ENCODE data around the gene TSPAN16. TPM values are rescaled to one million over a fixed set of nuclear protein-coding genes. Genes with fewer than 3 reads are reported as not detected.

The TSPAN16 gene
- total RNA-seq, 1 experiment from 2014 or later = not detected

GRCh38 chr19:11338121-11338520, 42.2 kb downstream of the TSPAN16 start:
- Histone ChIP-seq H3K9ac (ENCODE audit: extremely low read depth, insufficient read length, low read length) (no peak overlapping the region), H2BK12ac (ENCODE audit: insufficient read length, low read depth, low read length) (no peak overlapping the region), H2AK5ac (ENCODE audit: insufficient read length, low read length) (no peak overlapping the region), H3K9me3 (ENCODE audit: control insufficient read depth, low read depth, low read length) (no peaks in the 10 kb centered on the region), H4K8ac (replicated peaks; ENCODE audit: insufficient read length, low read depth, low read length) (no peak overlapping the region), H3K79me2 (ENCODE audit: insufficient read depth, low read length) (no peaks in the 10 kb centered on the region), H3K4me2 (ENCODE audit: insufficient read depth, insufficient read length, low read length) (no peak overlapping the region), H3K27ac (ENCODE audit: insufficient read length, low read depth, low read length) (no peak overlapping the region), H3K23ac (ENCODE audit: insufficient read length, low read depth, low read length) (no peak overlapping the region), H3K56ac (ENCODE audit: insufficient read length, low read depth, low read length) (no peak overlapping the region), H4K91ac (ENCODE audit: insufficient read length, low read depth, low read length) (no peak overlapping the region), H3K14ac (ENCODE audit: insufficient read depth, low read length) (no peak overlapping the region), H3K79me1 (ENCODE audit: insufficient read depth, low read depth, low read length, poor library complexity, severe bottlenecking) (no peaks in the 10 kb centered on the region), H4K20me1 (ENCODE audit: control insufficient read depth, insufficient read depth, insufficient read length) (no peaks in the 10 kb centered on the region), H2BK20ac (ENCODE audit: low read depth, low read length, poor library complexity, severe bottlenecking) (no peak overlapping the region), H3K23me2 (ENCODE audit: insufficient read length, low read depth, low read length, poor library complexity, severe bottlenecking) (peaks cover 8% of the 10 kb centered on the region), H3K4ac (ENCODE audit: low read depth, low read length) (no peak overlapping the region), H4K5ac (ENCODE audit: insufficient read length, low read depth, low read length) (no peak overlapping the region), H3K18ac (ENCODE audit: insufficient read length, low read depth, low read length) (no peak overlapping the region), H3T11ph (ENCODE audit: low read length) (no peak overlapping the region), H2AFZ (ENCODE audit: low read length) (no peak overlapping the region), H2BK5ac (ENCODE audit: insufficient read length, low read length) (no peak overlapping the region), H3K27me3 (ENCODE audit: insufficient read depth, low read length) (no peaks in the 10 kb centered on the region), H2BK15ac (ENCODE audit: low read depth, low read length) (no peak overlapping the region), H2BK120ac (ENCODE audit: low read depth, low read length, poor library complexity, severe bottlenecking) (no peak overlapping the region), H3K4me1 (ENCODE audit: insufficient read depth, low read length) (no peaks in the 10 kb centered on the region)
- no CpG with 5 or more reads among the region's 7 CpGs for WGBS (ENCODE audit: extremely low coverage, insufficient read length, low lambda C conversion rate)
- Mint-ChIP-seq H3K9me3 (no peaks in the 10 kb centered on the region; a peak in 1 of 5 replicates), H3K36me3 (ENCODE audit: insufficient read depth in 1 of 3, low read depth in 3 of 3) (peaks cover 14 to 48% (median 40%) of the 10 kb centered on the region in 3 experiments), H3K4me1 (peaks cover 7% of the 10 kb centered on the region in 2 experiments), H3K27me3 (ENCODE audit: low read depth) (peaks cover 3% of the 10 kb centered on the region; the same call in 1 of the 2 replicates), H3K4me3 (peak overlapping the region in 1 of 2 experiments; percentile 89; a peak in 3 of 5 replicates), H3K27ac (no peak overlapping the region)
- DNase-seq = no peak
- no peak for TF ChIP-seq CTCF (conservative IDR thresholded peaks at IDR 0.05)

All from H9 (cell line).